Measurements from ENCODE around the gene KRTAP13-4.

DNA sequence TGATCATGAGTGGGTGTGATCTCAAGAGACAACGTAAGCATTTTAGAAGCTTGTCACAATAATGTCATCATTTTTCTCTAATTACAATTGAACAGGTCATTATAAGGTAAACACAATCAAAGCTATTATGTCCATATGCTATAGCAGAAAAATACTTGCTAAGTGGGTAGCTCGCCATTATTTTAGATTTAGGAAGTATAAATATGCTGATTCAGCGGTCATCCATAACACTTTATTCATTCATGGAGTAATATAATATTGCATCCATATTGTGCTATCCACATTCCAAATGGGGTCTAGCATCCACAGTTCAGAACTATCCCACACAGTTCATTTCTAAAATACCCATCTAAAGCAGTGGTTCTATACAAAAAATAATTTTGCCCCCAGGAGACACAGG lies 18.5 kb downstream of the KRTAP13-4 start:
- TF ChIP-seq CTCF (IDR thresholded peaks at IDR 0.05; ENCODE audit: low read length) (no peak), EZH2 (IDR thresholded peaks at IDR 0.05; ENCODE audit: borderline replicate concordance, low read length) (no peak)

All from OCI-LY1 (cell line).